ENCODE measurements around the gene TUBB6. TPM values are rescaled to one million over a fixed set of nuclear protein-coding genes. Genes with fewer than 3 reads are reported as not detected.

Gene TUBB6
- total RNA-seq, 3 donors from 2014 or later = 197 to 316 (median 302) TPM

GRCh38 chr18:12336887-12337286 is 28.8 kb downstream of the TUBB6 start:
- TF ChIP-seq POLR2A (IDR thresholded peaks at IDR 0.05) = no peak
- no peak for TF ChIP-seq CTCF (IDR thresholded peaks at IDR 0.05)
- TF ChIP-seq POLR2AphosphoS5 (IDR thresholded peaks at IDR 0.05) = no peak
- no peaks in the 10 kb centered on the region for H3K27me3 ChIP-seq
- intact Hi-C loops (cut with DNase I; ENCODE audit: low total_unique reads) = no loop called here
- no peaks in the 10 kb centered on the region for H3K9me3 ChIP-seq
- H3K4me3 ChIP-seq = no peak overlapping the region
- DNase-seq (ENCODE audit: low spot score in 2 of 2) = no peak
- H3K4me1 ChIP-seq = no peaks in the 10 kb centered on the region
- H3K27ac ChIP-seq = no peak overlapping the region
- H3K36me3 ChIP-seq = no peaks in the 10 kb centered on the region

- no peak for TF ChIP-seq POLR2AphosphoS5 (IDR thresholded peaks at IDR 0.05)
- TF ChIP-seq POLR2A (IDR thresholded peaks at IDR 0.05) = no peak
- no peak for TF ChIP-seq CTCF (IDR thresholded peaks at IDR 0.05)
- Histone ChIP-seq H3K9me3 (no peaks in the 10 kb centered on the region), H3K27me3 (no peaks in the 10 kb centered on the region), H3K4me1 (no peaks in the 10 kb centered on the region), H3K4me3 (no peak overlapping the region), H3K27ac (no peak overlapping the region), H3K36me3 (no peaks in the 10 kb centered on the region)
- DNase-seq (ENCODE audit: low spot score in 2 of 2) = no peak
- intact Hi-C loops (cut with DNase I; ENCODE audit: low total_unique reads) = no loop called here
These were observed 30.3 kb downstream of the TUBB6 start for GRCh38 chr18:12338382-12338781.

GRCh38 chr18:12340945-12341660 is 33.1 kb downstream of the TUBB6 start:
- intact Hi-C loops (cut with DNase I; ENCODE audit: low total_unique reads) = no loop called here
- no peak overlapping the region for H3K4me3 ChIP-seq
- H3K27me3 ChIP-seq = no peaks in the 10 kb centered on the region
- TF ChIP-seq POLR2AphosphoS5 (IDR thresholded peaks at IDR 0.05) = no peak
- TF ChIP-seq CTCF (IDR thresholded peaks at IDR 0.05) = no peak
- TF ChIP-seq POLR2A (IDR thresholded peaks at IDR 0.05) = no peak
- H3K4me1 ChIP-seq = no peaks in the 10 kb centered on the region
- H3K27ac ChIP-seq = no peak overlapping the region
- H3K36me3 ChIP-seq = no peaks in the 10 kb centered on the region
- DNase-seq (ENCODE audit: low spot score in 2 of 2) = no peak
- no peaks in the 10 kb centered on the region for H3K9me3 ChIP-seq

GRCh38 chr18:12342661-12343060 is 34.6 kb downstream of the TUBB6 start:
- H3K27ac ChIP-seq = no peak overlapping the region
- no peak overlapping the region for H3K4me3 ChIP-seq
- H3K9me3 ChIP-seq = no peaks in the 10 kb centered on the region
- H3K4me1 ChIP-seq = no peaks in the 10 kb centered on the region
- no peaks in the 10 kb centered on the region for H3K27me3 ChIP-seq
- no peaks in the 10 kb centered on the region for H3K36me3 ChIP-seq
- intact Hi-C loops (cut with DNase I; ENCODE audit: low total_unique reads) = no loop called here
- no peak for TF ChIP-seq POLR2AphosphoS5 (IDR thresholded peaks at IDR 0.05)
- TF ChIP-seq CTCF (IDR thresholded peaks at IDR 0.05) = no peak
- TF ChIP-seq POLR2A (IDR thresholded peaks at IDR 0.05) = no peak
- DNase-seq (ENCODE audit: low spot score in 2 of 2) = no peak

GRCh38 chr18:12345491-12346239 is 37.6 kb downstream of the TUBB6 start:
- TF ChIP-seq POLR2A (IDR thresholded peaks at IDR 0.05) (no peak), POLR2AphosphoS5 (IDR thresholded peaks at IDR 0.05) (no peak), CTCF (IDR thresholded peaks at IDR 0.05) (no peak)
- Histone ChIP-seq H3K36me3 (no peaks in the 10 kb centered on the region), H3K27ac (no peak overlapping the region), H3K27me3 (no peaks in the 10 kb centered on the region), H3K9me3 (no peaks in the 10 kb centered on the region), H3K4me1 (no peaks in the 10 kb centered on the region), H3K4me3 (no peak overlapping the region)
- intact Hi-C loops (cut with DNase I; ENCODE audit: low total_unique reads) = no loop called here
- no peak for DNase-seq (ENCODE audit: low spot score in 2 of 2)

All from breast epithelium (tissue), 4 donors.